Activated naive CD8-positive, alpha-beta T cell (primary cell): ENCODE measurements around the gene VPS13D.

Experiments used
- H3K27ac Mint-ChIP-seq: one replicate; pipeline ENCODE4 v1.8.0; 2021; ENCODE audit warnings: mixed read lengths
- H3K27me3 Mint-ChIP-seq: one replicate; pipeline ENCODE4 v1.8.0; 2021; ENCODE audit warnings: mixed read lengths
- H3K36me3 Mint-ChIP-seq: one replicate; pipeline ENCODE4 v1.8.0; 2021; ENCODE audit warnings: mixed read lengths
- H3K4me1 Mint-ChIP-seq: one replicate; pipeline ENCODE4 v1.8.0; 2021; ENCODE audit warnings: low read depth, mixed read lengths
- H3K4me3 Mint-ChIP-seq: one replicate; pipeline ENCODE4 v1.8.0; 2021; ENCODE audit warnings: mild to moderate bottlenecking, mixed read lengths
- H3K9me3 Mint-ChIP-seq: one replicate; pipeline ENCODE4 v1.8.0; 2021; ENCODE audit warnings: low read depth, mixed read lengths

VPS13D gene

DNA sequence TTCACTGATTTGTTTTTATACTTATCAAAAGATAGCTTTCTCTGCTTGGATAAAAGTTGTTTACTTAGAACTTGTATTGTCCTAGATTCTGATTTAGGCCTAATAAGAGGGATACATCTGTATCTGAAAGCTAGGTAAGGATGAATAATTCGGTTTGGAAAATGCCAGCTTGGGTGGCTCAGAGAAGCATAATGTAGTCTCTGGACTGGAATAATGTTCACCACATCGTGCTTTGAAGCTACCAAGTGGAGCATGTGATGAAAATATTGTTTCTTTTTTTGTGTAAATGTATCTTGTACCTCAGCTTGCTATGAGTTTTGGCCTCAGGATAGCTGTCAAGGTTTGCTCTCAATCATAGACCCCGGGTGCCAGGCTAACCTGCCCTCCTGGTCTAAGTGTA, 49.2 kb downstream of the VPS13D start:
- H3K27ac Mint-ChIP-seq: no peak overlapping the region
- peaks cover 9% of the 10 kb centered on the region for H3K36me3 Mint-ChIP-seq
- H3K27me3 Mint-ChIP-seq: no peaks in the 10 kb centered on the region
- no peaks in the 10 kb centered on the region for H3K4me1 Mint-ChIP-seq
- no peak overlapping the region for H3K4me3 Mint-ChIP-seq
- no peaks in the 10 kb centered on the region for H3K9me3 Mint-ChIP-seq

DNA sequence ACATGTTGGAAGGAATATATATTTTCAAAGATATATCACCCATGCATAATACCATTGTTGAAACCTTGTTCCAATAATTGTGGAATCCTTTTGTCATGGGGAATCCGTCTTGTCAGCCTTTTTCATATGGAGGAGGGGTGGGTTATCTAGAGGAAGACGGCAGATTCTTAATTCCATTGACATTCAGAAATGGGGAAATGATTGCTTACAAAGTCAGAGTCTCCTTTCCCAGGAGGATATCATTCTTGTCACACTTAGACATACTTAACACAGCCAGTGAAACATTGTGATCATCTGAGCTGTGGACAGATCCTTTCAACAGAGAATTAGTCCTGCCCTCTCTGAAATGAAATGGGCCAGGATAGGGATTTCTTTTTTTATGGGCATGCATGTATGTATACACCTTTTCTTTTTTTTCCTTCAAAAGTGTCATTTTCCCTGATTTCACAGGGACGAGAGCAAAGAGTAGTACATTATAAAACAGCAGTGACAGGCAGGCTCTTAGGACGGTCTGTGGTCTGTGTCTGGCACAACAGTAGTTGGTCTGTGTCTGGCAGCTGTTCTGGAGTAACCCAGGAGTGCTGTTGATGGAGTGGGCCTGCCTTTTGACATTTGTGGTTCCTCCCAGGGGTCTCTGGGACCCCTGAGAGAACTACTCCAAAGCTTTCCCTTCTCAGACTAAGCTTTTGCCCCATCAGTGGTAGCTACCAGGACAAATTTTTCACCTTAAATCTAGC, 50.1 kb downstream of the VPS13D start:
- Mint-ChIP-seq H3K27me3 (no peaks in the 10 kb centered on the region), H3K9me3 (no peaks in the 10 kb centered on the region), H3K4me3 (no peak overlapping the region), H3K27ac (no peak overlapping the region), H3K4me1 (no peaks in the 10 kb centered on the region), H3K36me3 (peaks cover 9% of the 10 kb centered on the region)

DNA sequence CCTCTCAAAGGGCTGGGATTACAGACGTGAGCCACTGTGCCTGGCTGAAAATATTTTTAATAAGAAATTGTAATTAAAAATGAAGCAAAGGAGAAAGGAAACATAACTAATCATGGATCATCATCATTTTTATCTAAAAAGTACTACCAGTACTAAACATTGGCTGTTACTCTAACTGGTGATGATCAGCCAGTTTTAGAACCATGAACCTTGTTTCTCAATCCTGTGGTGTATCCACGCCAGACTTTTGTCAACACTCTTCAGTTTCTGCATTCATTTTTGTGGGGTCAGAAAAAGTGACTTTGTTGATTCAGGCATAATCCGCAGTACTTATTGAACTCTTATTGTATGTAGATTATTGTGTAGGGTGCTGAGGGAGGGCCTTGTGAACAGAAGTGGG, 52.3 kb downstream of the VPS13D start:
- Mint-ChIP-seq H3K27me3 (no peaks in the 10 kb centered on the region), H3K4me1 (peaks cover 9% of the 10 kb centered on the region), H3K27ac (no peak overlapping the region), H3K36me3 (peaks cover 13% of the 10 kb centered on the region), H3K9me3 (no peaks in the 10 kb centered on the region), H3K4me3 (no peak overlapping the region)

DNA sequence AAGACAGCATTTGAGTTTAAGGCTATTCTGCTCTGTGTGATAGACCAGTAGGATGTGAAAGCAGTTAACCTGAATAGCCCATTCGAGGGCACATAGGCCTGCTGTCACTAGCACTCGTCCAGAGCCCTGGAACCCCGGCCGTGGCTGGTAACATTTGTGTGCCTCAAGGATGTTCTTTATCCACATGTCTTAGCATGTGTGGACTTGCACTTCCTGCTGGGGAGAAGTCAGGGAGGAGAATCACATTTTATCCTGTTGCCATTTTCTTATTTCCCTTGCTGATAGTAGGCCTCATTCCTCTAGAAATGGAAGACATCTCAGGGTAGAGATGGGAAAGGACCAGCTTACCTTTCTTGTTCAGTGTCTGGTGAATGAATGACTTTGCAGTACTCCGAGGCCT, 54.7 kb downstream of the VPS13D start:
- Mint-ChIP-seq H3K27ac (no peak overlapping the region), H3K4me3 (no peak overlapping the region), H3K4me1 (peaks cover 14% of the 10 kb centered on the region), H3K9me3 (no peaks in the 10 kb centered on the region), H3K27me3 (no peaks in the 10 kb centered on the region), H3K36me3 (peaks cover 20% of the 10 kb centered on the region)

DNA sequence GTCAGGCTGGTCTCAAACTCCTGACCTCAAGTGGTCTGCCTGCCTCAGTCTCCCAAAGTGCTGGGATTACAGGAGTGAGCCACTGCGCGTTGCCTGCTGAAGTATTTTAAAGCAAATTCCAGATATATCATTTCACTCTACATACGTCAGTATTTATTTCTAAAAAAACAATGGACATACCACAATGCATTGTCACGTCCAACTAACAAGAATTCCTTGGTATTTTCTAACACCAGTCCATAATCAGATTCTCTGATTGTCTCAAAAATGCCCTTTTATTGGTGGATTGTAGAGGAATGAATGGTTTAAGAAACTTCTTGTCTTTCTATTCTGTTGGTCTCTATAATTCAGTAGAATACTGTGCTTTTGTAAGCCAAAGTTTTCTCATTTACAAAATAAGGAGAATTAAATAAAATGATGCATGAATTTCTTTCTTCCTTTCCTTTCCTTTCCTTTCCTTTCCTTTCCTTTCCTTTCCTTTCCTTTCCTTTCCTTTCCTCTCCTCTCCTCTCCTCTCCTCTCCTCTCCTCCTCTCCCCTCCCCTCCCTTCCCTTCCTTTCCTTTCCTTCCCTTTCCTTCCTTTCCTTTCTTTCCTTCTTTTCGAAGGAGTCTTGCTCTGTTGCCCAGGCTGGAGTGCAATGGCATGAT, 55.8 kb downstream of the VPS13D start:
- Mint-ChIP-seq H3K27me3 (no peaks in the 10 kb centered on the region), H3K27ac (no peak overlapping the region), H3K4me1 (peaks cover 14% of the 10 kb centered on the region), H3K4me3 (no peak overlapping the region), H3K36me3 (peaks cover 22% of the 10 kb centered on the region), H3K9me3 (no peaks in the 10 kb centered on the region)

DNA sequence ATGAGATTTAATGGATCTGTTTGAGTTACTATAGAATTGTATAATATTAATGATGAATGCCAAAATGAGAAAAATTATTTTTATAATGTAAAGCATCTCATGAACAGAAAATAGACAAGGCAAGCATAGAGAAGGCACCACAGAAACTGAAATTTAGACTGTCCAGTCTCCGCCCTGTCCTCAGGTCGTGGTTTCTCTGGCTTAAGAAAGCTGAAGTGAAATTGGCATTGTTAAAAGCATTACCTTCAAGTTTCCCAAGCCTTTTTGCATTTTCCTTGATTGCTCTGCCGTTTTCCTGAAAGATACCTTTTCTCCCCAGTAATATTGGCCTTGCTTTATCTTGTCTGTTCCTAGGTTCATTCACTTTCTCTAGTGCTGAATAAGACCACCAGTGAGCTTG, 58.0 kb downstream of the VPS13D start:
- H3K27ac Mint-ChIP-seq: no peak overlapping the region
- H3K27me3 Mint-ChIP-seq: no peaks in the 10 kb centered on the region
- peaks cover 14% of the 10 kb centered on the region for H3K4me1 Mint-ChIP-seq
- no peaks in the 10 kb centered on the region for H3K9me3 Mint-ChIP-seq
- H3K4me3 Mint-ChIP-seq: no peak overlapping the region
- H3K36me3 Mint-ChIP-seq: peaks cover 16% of the 10 kb centered on the region

DNA sequence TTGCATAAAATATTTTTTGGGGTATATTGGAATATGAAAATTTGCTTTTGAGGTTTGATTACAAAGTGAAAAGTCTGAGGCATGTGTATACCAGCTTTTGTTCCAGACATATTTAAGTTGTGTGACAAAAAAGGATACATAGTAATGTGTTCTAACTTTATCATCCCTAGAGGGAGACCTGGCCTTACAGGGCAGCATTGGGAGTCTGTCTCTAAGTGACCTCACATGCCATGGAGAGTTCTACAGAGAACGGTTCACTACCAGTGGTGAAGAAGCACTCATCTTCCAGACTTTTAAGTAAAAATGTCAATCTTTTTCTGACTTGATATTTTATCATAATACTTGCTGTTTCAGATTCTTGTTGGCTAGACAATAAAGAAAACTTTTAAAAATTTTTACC, 61.0 kb downstream of the VPS13D start:
- Mint-ChIP-seq H3K27me3 (no peaks in the 10 kb centered on the region), H3K36me3 (peaks cover 17% of the 10 kb centered on the region), H3K9me3 (no peaks in the 10 kb centered on the region), H3K4me3 (no peak overlapping the region), H3K27ac (no peak overlapping the region), H3K4me1 (peaks cover 14% of the 10 kb centered on the region)

DNA sequence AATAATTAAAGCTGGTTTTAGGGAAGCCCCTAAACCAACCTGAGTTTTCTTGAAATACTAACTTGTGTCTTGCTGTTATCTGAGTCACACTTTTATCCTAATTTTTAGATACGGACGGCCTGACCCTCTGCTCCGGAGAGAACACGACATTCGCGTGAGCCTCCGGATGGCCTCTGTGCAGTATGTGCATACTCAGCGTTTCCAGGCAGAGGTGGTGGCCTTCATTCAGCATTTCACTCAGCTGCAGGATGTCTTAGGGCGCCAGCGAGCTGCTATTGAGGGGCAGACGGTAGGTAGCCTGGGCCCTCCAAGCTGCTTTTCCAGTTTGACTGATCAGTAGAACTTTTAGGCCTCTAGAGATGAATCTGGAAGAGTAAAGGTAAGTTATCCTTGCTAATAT, 63.6 kb downstream of the VPS13D start:
- Mint-ChIP-seq H3K4me3 (no peak overlapping the region), H3K4me1 (peaks cover 20% of the 10 kb centered on the region), H3K27me3 (no peaks in the 10 kb centered on the region), H3K9me3 (no peaks in the 10 kb centered on the region), H3K36me3 (peaks cover 6% of the 10 kb centered on the region), H3K27ac (no peak overlapping the region)

DNA sequence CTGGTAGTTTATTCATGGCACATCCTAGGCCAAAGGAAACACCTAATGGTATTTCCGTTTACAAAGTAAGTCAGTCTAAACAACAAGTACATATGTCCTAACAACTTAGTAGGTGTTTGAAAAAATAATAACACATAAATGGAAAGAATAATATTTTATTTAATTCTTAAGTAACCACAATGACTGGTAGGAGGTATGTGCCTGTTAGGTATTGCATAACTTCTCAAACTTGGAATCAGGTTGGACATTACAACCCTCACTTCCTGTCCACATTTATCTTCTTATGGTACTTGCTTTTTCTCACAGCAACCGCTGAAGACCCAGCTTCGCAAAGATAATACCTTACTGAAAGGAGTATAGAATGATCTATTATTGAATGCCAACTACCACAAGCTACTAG, 64.2 kb downstream of the VPS13D start:
- Mint-ChIP-seq H3K4me3 (no peak overlapping the region), H3K27me3 (no peaks in the 10 kb centered on the region), H3K4me1 (peaks cover 24% of the 10 kb centered on the region), H3K27ac (no peak overlapping the region), H3K9me3 (no peaks in the 10 kb centered on the region), H3K36me3 (peaks cover 10% of the 10 kb centered on the region)

DNA sequence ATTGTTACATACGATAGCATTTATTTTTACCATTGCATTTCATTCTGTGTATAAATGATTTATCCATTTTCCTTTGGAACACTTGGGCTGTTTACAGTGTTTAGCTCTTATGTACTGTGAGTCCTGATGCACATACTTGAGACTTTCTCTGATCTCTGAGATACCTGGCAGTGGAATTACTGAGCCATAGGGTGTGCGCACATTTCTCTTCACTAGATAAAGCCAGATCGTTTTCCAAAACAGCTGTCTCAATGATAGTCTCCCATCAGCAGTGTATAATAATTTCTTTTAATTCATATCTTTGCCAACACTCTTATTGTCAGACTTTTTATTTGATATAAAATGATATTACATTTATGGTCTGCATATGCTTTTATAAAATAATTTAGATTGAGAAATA, 66.2 kb downstream of the VPS13D start:
- Mint-ChIP-seq H3K36me3 (peaks cover 8% of the 10 kb centered on the region), H3K27me3 (no peaks in the 10 kb centered on the region), H3K4me3 (no peak overlapping the region), H3K9me3 (no peaks in the 10 kb centered on the region), H3K4me1 (peaks cover 25% of the 10 kb centered on the region), H3K27ac (no peak overlapping the region)

DNA sequence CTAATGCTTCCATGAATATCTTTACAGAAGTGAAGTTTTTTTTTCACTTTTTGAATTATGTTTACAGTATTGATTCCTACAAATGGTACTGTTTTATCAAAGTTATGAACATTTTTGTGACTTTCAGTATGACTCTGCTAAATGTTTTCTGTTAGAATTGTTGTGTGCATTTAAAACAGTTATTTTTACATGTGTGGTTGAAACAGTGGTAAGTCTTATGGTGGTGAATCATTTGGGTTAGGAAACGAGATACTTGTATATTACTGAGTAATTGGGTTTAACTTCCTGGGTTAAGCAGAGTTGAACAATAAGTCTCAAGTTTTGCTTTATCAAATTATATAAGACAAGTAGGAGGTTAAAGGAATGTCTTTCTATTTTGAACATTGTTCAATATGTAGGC, 66.8 kb downstream of the VPS13D start:
- Mint-ChIP-seq H3K4me3 (peak overlapping the region; percentile 46), H3K27me3 (no peaks in the 10 kb centered on the region), H3K4me1 (peaks cover 25% of the 10 kb centered on the region), H3K27ac (peak overlapping the region; percentile 75), H3K9me3 (no peaks in the 10 kb centered on the region), H3K36me3 (peaks cover 8% of the 10 kb centered on the region)

DNA sequence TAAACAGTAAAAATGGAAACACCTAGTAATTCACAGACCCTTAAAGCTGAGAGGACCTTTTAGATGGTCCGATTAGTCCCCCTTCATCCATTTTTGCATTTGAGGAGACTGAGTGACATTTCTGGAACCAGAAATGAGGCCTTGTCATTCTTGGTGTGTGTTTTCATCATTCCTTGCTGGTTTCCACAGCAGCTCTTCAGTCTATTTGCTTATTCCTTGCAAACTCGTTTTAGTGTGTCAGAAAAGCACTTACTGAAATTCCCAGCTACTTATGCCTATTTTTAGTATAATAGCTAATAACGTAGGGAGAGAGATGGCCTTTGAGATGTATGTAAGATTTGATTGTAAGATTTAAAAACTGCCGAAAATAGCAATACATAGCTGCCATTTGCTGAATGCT, 70.9 kb downstream of the VPS13D start:
- Mint-ChIP-seq H3K27ac (no peak overlapping the region), H3K4me3 (no peak overlapping the region), H3K27me3 (no peaks in the 10 kb centered on the region), H3K36me3 (peaks cover 14% of the 10 kb centered on the region), H3K4me1 (peaks cover 25% of the 10 kb centered on the region), H3K9me3 (no peaks in the 10 kb centered on the region)

DNA sequence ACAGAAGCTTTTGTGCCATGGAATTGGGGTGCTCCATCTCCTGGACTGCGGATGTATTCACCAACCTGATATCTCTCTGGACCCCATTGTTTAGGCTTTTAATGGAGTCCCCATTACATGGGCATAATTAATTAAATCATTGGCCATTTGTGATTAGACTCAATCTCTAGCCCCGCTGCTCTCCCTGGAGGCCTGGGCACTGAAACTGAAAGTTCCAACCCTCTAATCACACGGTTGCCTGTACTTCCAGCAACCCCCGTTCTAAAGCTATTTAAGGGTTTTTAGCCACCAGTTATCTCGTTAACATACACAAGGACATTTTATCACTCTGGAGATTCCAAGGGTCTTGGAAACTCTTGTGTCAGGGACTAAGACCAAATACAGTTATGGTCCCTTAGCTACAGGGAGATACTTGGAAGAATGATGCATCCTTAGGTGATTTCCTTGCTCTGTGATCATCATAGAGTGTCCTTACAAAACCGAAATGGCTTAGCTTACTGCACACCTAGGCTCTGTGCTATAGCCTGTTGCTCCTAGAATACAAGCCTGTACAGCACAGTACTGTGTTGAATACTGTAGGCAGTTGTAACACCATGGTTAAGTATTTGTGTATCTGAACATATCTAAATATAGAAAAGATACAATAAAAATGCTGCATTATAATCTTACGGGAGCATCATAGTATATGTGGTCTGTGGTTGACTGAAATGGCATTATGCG, 71.8 kb downstream of the VPS13D start:
- peaks cover 19% of the 10 kb centered on the region for H3K36me3 Mint-ChIP-seq
- H3K27ac Mint-ChIP-seq: no peak overlapping the region
- peaks cover 19% of the 10 kb centered on the region for H3K4me1 Mint-ChIP-seq
- no peaks in the 10 kb centered on the region for H3K9me3 Mint-ChIP-seq
- no peaks in the 10 kb centered on the region for H3K27me3 Mint-ChIP-seq
- H3K4me3 Mint-ChIP-seq: no peak overlapping the region

DNA sequence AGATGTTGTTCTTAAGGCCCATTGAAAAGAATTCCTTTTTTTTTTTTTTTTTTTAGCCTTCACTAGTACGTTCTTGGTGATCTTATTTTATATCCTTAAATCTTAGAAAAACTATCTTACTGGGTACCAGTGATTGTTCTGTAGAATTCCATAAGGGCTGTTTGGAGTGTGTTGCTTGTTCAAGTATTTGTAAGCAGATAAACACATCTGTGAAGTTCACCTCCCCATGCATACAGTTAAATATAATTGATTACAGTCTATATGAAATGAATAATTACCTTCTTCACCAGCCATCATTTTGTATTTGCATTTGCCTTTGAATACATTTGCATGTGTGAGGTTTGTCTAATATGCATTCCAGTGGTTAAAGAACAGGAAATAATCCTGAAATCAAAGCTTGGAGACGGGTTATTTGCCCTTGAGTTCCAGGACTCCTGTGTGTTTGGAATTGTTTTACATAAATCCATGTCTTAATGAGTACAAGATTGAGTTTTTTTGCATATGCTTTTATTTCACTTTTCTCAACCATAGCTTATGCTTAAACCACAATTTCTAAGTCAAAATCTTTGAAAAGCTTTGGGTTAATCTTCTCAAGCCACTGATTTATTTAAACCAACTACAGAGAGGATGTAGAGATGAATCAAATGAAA, 73.1 kb downstream of the VPS13D start:
- H3K9me3 Mint-ChIP-seq: no peaks in the 10 kb centered on the region
- H3K36me3 Mint-ChIP-seq: peaks cover 19% of the 10 kb centered on the region
- H3K27me3 Mint-ChIP-seq: no peaks in the 10 kb centered on the region
- H3K27ac Mint-ChIP-seq: peak overlapping the region; percentile 5
- H3K4me1 Mint-ChIP-seq: peaks cover 6% of the 10 kb centered on the region
- H3K4me3 Mint-ChIP-seq: no peak overlapping the region

DNA sequence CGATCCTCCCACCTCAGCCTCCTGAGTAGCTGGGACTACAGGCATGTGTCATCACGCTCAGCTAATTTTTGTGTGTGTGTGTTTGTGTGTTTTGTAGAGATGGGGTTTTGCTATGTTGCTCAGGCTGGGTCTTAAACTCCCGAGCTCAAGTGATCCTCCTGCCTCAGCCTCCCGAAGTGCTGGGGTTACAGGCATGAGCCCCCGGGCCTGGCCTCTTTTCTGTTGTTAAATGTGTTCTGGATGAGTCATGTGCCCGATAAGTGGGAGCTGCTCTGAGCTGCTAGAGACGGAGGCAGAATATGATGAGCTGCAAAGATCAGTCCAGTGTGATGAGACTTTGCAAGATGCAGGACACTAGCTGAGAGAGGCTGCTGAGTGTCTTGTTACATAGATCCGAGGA, 75.5 kb downstream of the VPS13D start:
- Mint-ChIP-seq H3K4me1 (peaks cover 1% of the 10 kb centered on the region), H3K9me3 (no peaks in the 10 kb centered on the region), H3K27me3 (no peaks in the 10 kb centered on the region), H3K36me3 (peaks cover 16% of the 10 kb centered on the region), H3K4me3 (no peak overlapping the region), H3K27ac (no peak overlapping the region)
